H1 (cell line): ENCODE measurements around the gene NCF4. TPM values are rescaled to one million over a fixed set of nuclear protein-coding genes. Genes with fewer than 3 reads are reported as not detected.

Source experiments
- CTCF ChIA-PET: fragments of 300-600 bp; sonication (Branson Sonifier 250); formaldehyde crosslinking; loops from one replicate; lab custom pipeline; 2021; ENCODE audit not compliant: partially characterized antibody; lab: Charles Lee
- POLR2A ChIA-PET: fragments of 300-600 bp; sonication (Branson Sonifier 250); formaldehyde crosslinking; loops from one replicate; lab custom pipeline; 2021; ENCODE audit warnings: inconsistent platforms; ENCODE audit not compliant: partially characterized antibody; lab: Charles Lee
- DNase-seq, 2 experiments: peaks; one replicate each; pipeline versions ENCODE4 v3.0.0 to v3.0.0-alpha.2; 2010 to 2022; ENCODE audit warnings: low spot score in 2 of 2, low read depth in 1 of 2, mixed read lengths in 1 of 2
- FAIRE-seq: peaks from 2 replicates; lab custom pipeline; 2011; peaks lifted over from hg19 to GRCh38; lab: Jason Lieb, UNC
- H2AFZ ChIP-seq: 2 replicates; pipeline ENCODE4 v1.8.1; 2012; ENCODE audit warnings: low read length, inconsistent platforms
- H2AK5ac ChIP-seq: 2 replicates; pipeline ENCODE4 v1.6.1; 2013; ENCODE audit warnings: low read depth, low read length
- H2BK120ac ChIP-seq: replicated peaks from 2 replicates; pipeline ENCODE3; 2013; ENCODE audit warnings: low read depth, low read length, inconsistent platforms
- H2BK12ac ChIP-seq: 2 replicates; pipeline ENCODE4 v1.6.1; 2013; ENCODE audit warnings: low read depth, low read length
- H2BK15ac ChIP-seq: 2 replicates; pipeline ENCODE4 v1.6.1; 2013; ENCODE audit warnings: low read length
- H2BK20ac ChIP-seq: 2 replicates; pipeline ENCODE4 v1.6.1; 2013; ENCODE audit warnings: low read length
- H2BK5ac ChIP-seq: 2 replicates; pipeline ENCODE4 v1.6.1; 2013; ENCODE audit warnings: low read depth, low read length
- H3K14ac ChIP-seq: 2 replicates; pipeline ENCODE4 v1.6.1; 2013; ENCODE audit warnings: inconsistent platforms; ENCODE audit not compliant: insufficient read length
- H3K18ac ChIP-seq: 2 replicates; pipeline ENCODE4 v1.6.1; 2013; ENCODE audit warnings: low read length; ENCODE audit errors: extremely low read depth
- H3K23ac ChIP-seq: 2 replicates; pipeline ENCODE4 v1.6.1; 2013; ENCODE audit warnings: inconsistent platforms; ENCODE audit not compliant: insufficient read length
- H3K23me2 ChIP-seq: 2 replicates; pipeline ENCODE4 v1.6.1; 2013; ENCODE audit warnings: low read depth, low read length
- H3K27ac ChIP-seq: 2 replicates; pipeline ENCODE4 v1.6.1; 2011; ENCODE audit warnings: low read depth, low read length, inconsistent platforms
- H3K27me3 ChIP-seq, 4 experiments: replicated peaks in 1 of 4; 1 replicate in 1 of 4; 2 replicates in 3 of 4; pipeline versions ENCODE4 v1.6.1 to v1.8.1; 2011 to 2013; ENCODE audit warnings: low read length in 3 of 4, mild to moderate bottlenecking in 3 of 4, inconsistent platforms in 2 of 4, mixed read lengths in 2 of 4, moderate library complexity in 1 of 4; ENCODE audit not compliant: control insufficient read depth in 3 of 4, insufficient read depth in 3 of 4; ENCODE audit errors: extremely low read depth in 1 of 4
- H3K36me3 ChIP-seq, 4 experiments: 2 replicates each; pipeline versions ENCODE4 v1.6.1 to v1.8.1; 2011 to 2013; ENCODE audit warnings: mild to moderate bottlenecking in 4 of 4, low read length in 3 of 4, moderate library complexity in 2 of 4, control low read depth in 1 of 4, inconsistent platforms in 1 of 4; ENCODE audit not compliant: insufficient read depth in 4 of 4, control insufficient read depth in 2 of 4
- H3K4ac ChIP-seq: replicated peaks from 2 replicates; pipeline ENCODE3; 2013; ENCODE audit warnings: low read length, low read depth, mixed read lengths, inconsistent platforms; ENCODE audit not compliant: insufficient read length
- H3K4me1 ChIP-seq, 4 experiments: replicated peaks in 1 of 4; 1 replicate in 1 of 4; 2 replicates in 3 of 4; pipeline versions ENCODE4 v1.6.1 to v1.8.1; 2011 to 2013; ENCODE audit warnings: low read length in 3 of 4, inconsistent platforms in 2 of 4, mixed read lengths in 1 of 4; ENCODE audit not compliant: insufficient read depth in 4 of 4, control insufficient read depth in 3 of 4
- H3K4me2 ChIP-seq, 2 experiments: 2 replicates each; pipeline versions ENCODE4 v1.6.1 to v1.8.1; 2011 to 2013; ENCODE audit warnings: low read depth in 2 of 2, low read length in 2 of 2, control low read depth in 1 of 2, inconsistent platforms in 1 of 2, mild to moderate bottlenecking in 1 of 2; ENCODE audit not compliant: insufficient read depth in 1 of 2
- H3K4me3 ChIP-seq, 4 experiments: fragments of 200-600, 300-600 bp in 1 of 4; sonication (generic), shearing (Covaris generic), sonication (Bioruptor Twin) in 1 of 4; 2 replicates each; pipeline versions ENCODE4 v1.5.1 to v1.8.1; 2011 to 2016; ENCODE audit warnings: low read length in 4 of 4, low read depth in 3 of 4, control low read depth in 2 of 4, inconsistent platforms in 2 of 4, mild to moderate bottlenecking in 2 of 4, mixed read lengths in 1 of 4, moderate library complexity in 1 of 4; ENCODE audit not compliant: insufficient read depth in 2 of 4; ENCODE audit errors: extremely low read depth in 1 of 4
- H3K56ac ChIP-seq: replicated peaks from 2 replicates; pipeline ENCODE3; 2013; ENCODE audit warnings: low read depth, mild to moderate bottlenecking, mixed read lengths, low read length, inconsistent platforms; ENCODE audit not compliant: insufficient read length
- H3K79me1 ChIP-seq: 2 replicates; pipeline ENCODE4 v1.6.1; 2013; ENCODE audit warnings: low read depth, low read length, control low read depth
- H3K79me2 ChIP-seq, 2 experiments: 2 replicates each; pipeline versions ENCODE4 v1.6.1 to v1.8.1; 2012 to 2013; ENCODE audit warnings: low read length in 2 of 2, mild to moderate bottlenecking in 2 of 2, inconsistent platforms in 1 of 2; ENCODE audit not compliant: insufficient read depth in 2 of 2, control insufficient read depth in 1 of 2
- H3K9ac ChIP-seq, 4 experiments: replicated peaks in 1 of 4; 1 replicate in 1 of 4; 2 replicates in 3 of 4; pipeline versions ENCODE4 v1.6.1 to v1.8.1; 2011 to 2013; ENCODE audit warnings: low read depth in 3 of 4, low read length in 3 of 4, control low read depth in 2 of 4, mild to moderate bottlenecking in 2 of 4, moderate library complexity in 2 of 4, inconsistent platforms in 1 of 4; ENCODE audit errors: extremely low read depth in 1 of 4
- H3K9me3 ChIP-seq, 2 experiments: 2 replicates each; pipeline versions ENCODE4 v1.6.1 to v1.8.1; 2012 to 2013; ENCODE audit warnings: mild to moderate bottlenecking in 2 of 2, moderate library complexity in 2 of 2, control low read depth in 1 of 2, inconsistent platforms in 1 of 2, low read depth in 1 of 2, low read length in 1 of 2, mixed read lengths in 1 of 2; ENCODE audit not compliant: insufficient read depth in 2 of 2
- H4K20me1 ChIP-seq, 2 experiments: replicated peaks in 1 of 2; 2 replicates each; pipeline versions ENCODE3 to v1.8.1; 2011 to 2013; ENCODE audit warnings: inconsistent platforms in 2 of 2, low read length in 2 of 2, mild to moderate bottlenecking in 1 of 2; ENCODE audit not compliant: insufficient read depth in 2 of 2, control insufficient read depth in 1 of 2
- H4K5ac ChIP-seq: 2 replicates; pipeline ENCODE4 v1.6.1; 2013; ENCODE audit warnings: low read length, low read depth, mixed read lengths, inconsistent platforms; ENCODE audit not compliant: insufficient read length
- H4K8ac ChIP-seq: 2 replicates; pipeline ENCODE4 v1.8.0; 2013; ENCODE audit warnings: mild to moderate bottlenecking, moderate library complexity, low read length, inconsistent platforms; ENCODE audit not compliant: insufficient read depth; ENCODE audit errors: extremely low read depth
- H4K91ac ChIP-seq: replicated peaks from 2 replicates; pipeline ENCODE3; 2013; ENCODE audit warnings: low read length, mixed read lengths, inconsistent platforms; ENCODE audit not compliant: insufficient read length
- CBX8 ChIP-seq: fragments of 300-800, 300-1000 bp; sonication (generic); IDR thresholded peaks from 2 replicates; pipeline ENCODE4 v1.7.1; 2016; ENCODE audit warnings: low read depth, low read length, borderline replicate concordance
- CEBPB ChIP-seq: IDR thresholded peaks from 2 replicates; pipeline ENCODE4 v1.6.1; 2012; ENCODE audit warnings: low read depth, low read length
- CTBP2 ChIP-seq: IDR thresholded peaks from 2 replicates; pipeline ENCODE4 v1.7.0; 2011; ENCODE audit warnings: borderline replicate concordance, mild to moderate bottlenecking, moderate library complexity, mixed read lengths, low read length; ENCODE audit not compliant: insufficient read depth, insufficient read length
- EP300 ChIP-seq, 2 experiments: IDR thresholded peaks; 1 replicate in 1 of 2; 2 replicates in 1 of 2; pipeline ENCODE4 v1.6.1; 2011 to 2012; ENCODE audit warnings: low read depth in 2 of 2, low read length in 2 of 2, mild to moderate bottlenecking in 2 of 2, borderline replicate concordance in 1 of 2, inconsistent platforms in 1 of 2, moderate library complexity in 1 of 2
- HDAC2 ChIP-seq, 2 experiments: fragments of 300-600 bp in 1 of 2; sonication (generic) in 1 of 2; IDR thresholded peaks; 2 replicates each; pipeline ENCODE4 v1.6.1; 2011 to 2012; ENCODE audit warnings: low read depth in 2 of 2, low read length in 2 of 2, mild to moderate bottlenecking in 2 of 2, moderate library complexity in 2 of 2, borderline replicate concordance in 1 of 2, inconsistent platforms in 1 of 2
- HDAC6 ChIP-seq: IDR thresholded peaks from one replicate; pipeline ENCODE4 v1.7.1; 2012; ENCODE audit warnings: low read depth, mild to moderate bottlenecking, inconsistent platforms, low read length, moderate library complexity
- POLR2A ChIP-seq, 2 experiments: IDR thresholded peaks; 1 replicate in 1 of 2; 2 replicates in 1 of 2; pipeline ENCODE4 v1.6.1; 2011; ENCODE audit warnings: low read depth in 2 of 2, low read length in 2 of 2, mild to moderate bottlenecking in 2 of 2; ENCODE audit errors: control extremely low read depth in 1 of 2
- RAD21 ChIP-seq, 2 experiments: IDR thresholded peaks in 1 of 2; conservative IDR thresholded peaks in 1 of 2; 2 replicates each; pipeline ENCODE4 v1.6.1; 2011; ENCODE audit warnings: low read depth in 2 of 2, low read length in 2 of 2, improper control_type of control experiment in 1 of 2, inconsistent platforms in 1 of 2, mild to moderate bottlenecking in 1 of 2, moderate library complexity in 1 of 2
- RXRA ChIP-seq: IDR thresholded peaks from 2 replicates; pipeline ENCODE4 v1.6.1; 2011; ENCODE audit warnings: low read depth, mild to moderate bottlenecking, low read length, moderate library complexity; ENCODE audit not compliant: insufficient read depth
- SIN3A ChIP-seq, 2 experiments: IDR thresholded peaks in 1 of 2; conservative IDR thresholded peaks in 1 of 2; 2 replicates each; pipeline ENCODE4 v1.6.1; 2011 to 2012; ENCODE audit warnings: low read length in 2 of 2, improper control_type of control experiment in 1 of 2, low read depth in 1 of 2, mild to moderate bottlenecking in 1 of 2
- SP4 ChIP-seq: IDR thresholded peaks from 2 replicates; pipeline ENCODE4 v1.6.1; 2012; ENCODE audit warnings: low read length, inconsistent platforms
- SUZ12 ChIP-seq: fragments of 200-600 bp; sonication (generic); IDR thresholded peaks from 2 replicates; pipeline ENCODE4 v1.6.1; 2012; ENCODE audit warnings: mild to moderate bottlenecking, inconsistent platforms, low read length, moderate library complexity, mixed read lengths
- TAF1 ChIP-seq: IDR thresholded peaks from 2 replicates; pipeline ENCODE4 v1.6.1; 2011; ENCODE audit warnings: mild to moderate bottlenecking, low read depth, low read length
- polyA plus RNA-seq, 7 experiments: library from polyadenylated mRNA; depleted of rRNA in 3 of 7; stranded (reverse) in 5 of 7; unstranded in 2 of 7; fragments of >200 nt in 5 of 7; fragments of 200-250 nt in 2 of 7; gene quantifications; 1 replicate in 5 of 7; 2 replicates in 1 of 7; 4 replicates in 1 of 7; pipeline versions ENCODE4 v1.2.1 to v1.2.3, GENCODE V29; 2011 to 2013; ENCODE audit warnings: missing spikeins in 2 of 7, mixed read lengths in 2 of 7
- total RNA-seq: library from RNA; stranded (reverse); fragmentation: NEBNext Ultra II Directional; extraction: Animal tissue kit (Norgen Biotek cat#: 25700); gene quantifications from 2 replicates; pipeline ENCODE4 v1.2.1, GENCODE V29; 2021
- TF ChIP-seq, protein P1 (sequence below): IDR thresholded peaks from 2 replicates; pipeline ENCODE4 v1.6.1; 2012; ENCODE audit warnings: inconsistent platforms

The NCF4 gene
- total and polyA plus RNA-seq, 2 of the 8 experiments (the other 6 are each of a cell fraction or from before 2014, with no cell fraction given) = 0.20 TPM; not detected in 1

DNA sequence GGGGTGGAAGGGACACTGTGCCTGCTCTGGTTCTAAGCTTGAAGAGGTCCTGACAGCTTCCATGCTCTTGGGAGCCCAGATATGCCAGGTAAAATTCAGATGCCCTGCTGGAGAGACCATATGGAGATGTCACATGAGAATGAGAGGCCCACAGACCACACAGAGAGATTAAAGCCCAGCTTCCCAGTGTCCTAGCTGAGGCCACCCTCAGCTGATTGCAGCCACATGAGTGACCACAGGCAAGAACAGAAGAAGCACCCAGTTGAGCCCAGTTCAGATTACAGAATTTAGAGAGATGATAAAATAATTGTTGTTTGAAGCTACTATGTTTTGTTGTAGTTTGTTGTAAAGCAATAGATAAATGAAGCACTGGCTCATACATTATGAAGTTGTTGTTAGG is 29.6 kb upstream of the NCF4 start:
- Histone ChIP-seq H4K8ac (no peak overlapping the region), H3K9ac (no peak overlapping the region), H2AK5ac (no peak overlapping the region), H3K4me1 (no peaks in the 10 kb centered on the region), H4K20me1 (no peaks in the 10 kb centered on the region), H3K4me2 (no peak overlapping the region), H3K79me2 (no peaks in the 10 kb centered on the region), H2BK20ac (no peak overlapping the region), H2BK15ac (no peak overlapping the region), H3K36me3 (no peaks in the 10 kb centered on the region), H3K27ac (no peak overlapping the region), H3K4me3 (no peak overlapping the region), H2AFZ (no peak overlapping the region), H2BK5ac (no peak overlapping the region), H3K23me2 (peaks cover 2% of the 10 kb centered on the region; the same call in 1 of the 2 replicates), H3K79me1 (no peaks in the 10 kb centered on the region), H3K4ac (no peak overlapping the region), H4K91ac (no peak overlapping the region), H3K18ac (no peak overlapping the region), H3K23ac (no peak overlapping the region), H2BK120ac (no peak overlapping the region), H4K5ac (no peak overlapping the region), H3K27me3 (no peaks in the 10 kb centered on the region; a peak in 1 of 7 replicates), H3K56ac (no peak overlapping the region), H2BK12ac (no peak overlapping the region), H3K9me3 (no peaks in the 10 kb centered on the region), H3K14ac (no peak overlapping the region)
- FAIRE-seq (no peak), DNase-seq (no peak)
- ChIA-PET CTCF (interaction anchor here (0.7 to 3.2 kb wide), 2 partner anchors 12 to 332 kb away, joined by 3 to 10 read pairs; no protein-coding TSS in a partner anchor), POLR2A (interaction anchor here (2.3 kb wide), 1 partner anchor 13 kb away, joined by 6 read pairs; no protein-coding TSS in a partner anchor)
- TF ChIP-seq CEBPB = no peak
- TF ChIP-seq HDAC2 (IDR thresholded peaks at IDR 0.05; ENCODE audit: borderline replicate concordance in 1 of 2, low read depth in 2 of 2, low read length in 2 of 2) = no peak
- no peak for TF ChIP-seq SUZ12
- no peak for TF ChIP-seq TAF1
- TF ChIP-seq HDAC6 = no peak
- TF ChIP-seq, protein P1, sequence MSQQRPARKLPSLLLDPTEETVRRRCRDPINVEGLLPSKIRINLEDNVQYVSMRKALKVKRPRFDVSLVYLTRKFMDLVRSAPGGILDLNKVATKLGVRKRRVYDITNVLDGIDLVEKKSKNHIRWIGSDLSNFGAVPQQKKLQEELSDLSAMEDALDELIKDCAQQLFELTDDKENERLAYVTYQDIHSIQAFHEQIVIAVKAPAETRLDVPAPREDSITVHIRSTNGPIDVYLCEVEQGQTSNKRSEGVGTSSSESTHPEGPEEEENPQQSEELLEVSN = no peak
- TF ChIP-seq POLR2A (IDR thresholded peaks at IDR 0.05; ENCODE audit: control extremely low read depth in 1 of 2, low read depth in 2 of 2, low read length in 2 of 2) = no peak
- no peak for TF ChIP-seq CTBP2
- no peak for TF ChIP-seq EP300 (IDR thresholded peaks at IDR 0.05; ENCODE audit: borderline replicate concordance in 1 of 2, low read depth in 2 of 2, low read length in 2 of 2)
- no peak for TF ChIP-seq RXRA
- no peak for TF ChIP-seq SP4
- no peak for TF ChIP-seq CBX8
- TF ChIP-seq SIN3A (conservative IDR thresholded peaks at IDR 0.05 in 1 of 2, IDR thresholded peaks at IDR 0.05 in 1 of 2; ENCODE audit: low read depth in 1 of 2, low read length in 2 of 2) = no peak
- TF ChIP-seq RAD21 (IDR thresholded peaks at IDR 0.05 in 1 of 2, conservative IDR thresholded peaks at IDR 0.05 in 1 of 2; ENCODE audit: low read depth in 2 of 2, low read length in 2 of 2) = no peak
